ENCODE results near the gene ARPP19. TPM values are rescaled to one million over a fixed set of nuclear protein-coding genes. Genes with fewer than 3 reads are reported as not detected.

The ARPP19 gene
- total and polyA plus RNA-seq, 4 donors = 12.1 to 55.6 (median 31.7) TPM

DNA sequence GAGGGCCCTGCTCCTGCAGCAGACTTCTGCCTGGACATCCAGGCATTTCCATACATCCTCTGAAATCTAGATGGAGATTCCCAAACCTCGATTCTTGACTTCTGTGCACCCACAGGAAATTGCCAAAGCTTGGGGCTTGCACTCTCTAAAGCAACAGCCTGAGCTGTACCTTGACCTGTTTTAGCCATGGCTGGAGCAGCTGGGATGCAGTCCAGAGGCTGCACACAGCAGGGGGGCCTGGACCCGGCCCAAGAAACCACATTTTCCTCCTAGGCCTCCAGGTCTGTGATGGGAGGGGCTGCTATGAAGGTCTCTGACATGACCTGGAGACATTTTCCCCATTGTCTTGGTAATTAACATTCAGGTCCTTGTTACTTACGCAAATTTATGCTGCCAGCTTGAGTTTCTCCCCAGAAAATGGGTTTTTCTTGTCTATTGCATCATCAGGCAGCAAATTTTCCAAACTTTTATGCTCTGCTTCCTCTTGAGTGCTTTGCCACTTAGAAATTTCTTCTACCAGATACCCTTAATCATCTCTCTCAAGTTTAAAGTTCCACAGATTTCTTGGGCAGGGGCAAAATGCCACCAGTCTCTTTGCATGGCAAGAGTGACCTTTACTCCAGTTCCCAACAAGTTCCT, 28.3 kb downstream of the ARPP19 start:
- no peak for DNase-seq (ENCODE audit: low spot score)
- Histone ChIP-seq H3K4me3 (ENCODE audit: low read depth in 1 of 3, low read length in 3 of 3) (no peak overlapping the region), H3K9me3 (ENCODE audit: control insufficient read depth in 4 of 4, low read length in 3 of 4) (no peaks in the 10 kb centered on the region), H3K27ac (ENCODE audit: low read depth in 1 of 2, low read length in 2 of 2) (no peak overlapping the region), H3K36me3 (ENCODE audit: control insufficient read depth in 4 of 4, insufficient read depth in 3 of 4, low read depth in 1 of 4, low read length in 3 of 4) (no peaks in the 10 kb centered on the region), H3K27me3 (ENCODE audit: control insufficient read depth in 4 of 4, insufficient read depth in 4 of 4, low read length in 3 of 4) (no peaks in the 10 kb centered on the region), H3K4me1 (ENCODE audit: control insufficient read depth in 4 of 4, insufficient read depth in 4 of 4, low read length in 3 of 4) (peaks cover 4 to 9% (median 5%) of the 10 kb centered on the region in 4 donors), H3K9ac (ENCODE audit: low read depth in 1 of 2, low read length in 2 of 2) (no peak overlapping the region)
- 67% methylated on average over 3 of the region's 3 CpGs for WGBS
- TF ChIP-seq REST (IDR thresholded peaks at IDR 0.05) = no peak
- no peak for TF ChIP-seq NR2F2 (IDR thresholded peaks at IDR 0.05)
- peak; percentile 65 for TF ChIP-seq SP1 (IDR thresholded peaks at IDR 0.05)
- peak; percentile 48 to 75 for TF ChIP-seq HNF4A (conservative IDR thresholded peaks at IDR 0.05)
- no peak for TF ChIP-seq RAD21 (IDR thresholded peaks at IDR 0.05)
- no peak for TF ChIP-seq CTCF (IDR thresholded peaks at IDR 0.05; ENCODE audit: low read depth, low read length, missing input control)
- TF ChIP-seq RXRA (IDR thresholded peaks at IDR 0.05) = peak; percentile 35 to 47
- no peak for TF ChIP-seq YY1 (IDR thresholded peaks at IDR 0.05)
- TF ChIP-seq MAX (IDR thresholded peaks at IDR 0.05) = no peak
- TF ChIP-seq HNF4G (IDR thresholded peaks at IDR 0.05) = peak; percentile 32

GRCh38 chr15:52537459-52537858, 31.4 kb downstream of the ARPP19 start:
- Histone ChIP-seq H3K36me3 (ENCODE audit: control insufficient read depth in 4 of 4, insufficient read depth in 3 of 4, low read depth in 1 of 4, low read length in 3 of 4) (no peaks in the 10 kb centered on the region), H3K4me3 (ENCODE audit: low read depth in 1 of 3, low read length in 3 of 3) (no peak overlapping the region), H3K9ac (ENCODE audit: low read depth in 1 of 2, low read length in 2 of 2) (no peak overlapping the region), H3K27me3 (ENCODE audit: control insufficient read depth in 4 of 4, insufficient read depth in 4 of 4, low read length in 3 of 4) (no peaks in the 10 kb centered on the region), H3K27ac (ENCODE audit: low read depth in 1 of 2, low read length in 2 of 2) (peak overlapping the region; percentile 25 to 61), H3K9me3 (ENCODE audit: control insufficient read depth in 4 of 4, low read length in 3 of 4) (no peaks in the 10 kb centered on the region), H3K4me1 (ENCODE audit: control insufficient read depth in 4 of 4, insufficient read depth in 4 of 4, low read length in 3 of 4) (peaks cover 4 to 9% (median 5%) of the 10 kb centered on the region in 4 donors)
- 54% methylated on average over 8 of the region's 8 CpGs for WGBS
- no peak for DNase-seq (ENCODE audit: low spot score)
- no peak for TF ChIP-seq EGR1 (IDR thresholded peaks at IDR 0.05; ENCODE audit: low read depth in 2 of 2)
- TF ChIP-seq ATF3 (IDR thresholded peaks at IDR 0.05) = no peak
- TF ChIP-seq JUND (IDR thresholded peaks at IDR 0.05) = no peak
- no peak for TF ChIP-seq CTCF (IDR thresholded peaks at IDR 0.05; ENCODE audit: low read depth, low read length, missing input control)
- peak; percentile 31 to 42 for TF ChIP-seq HNF4A (conservative IDR thresholded peaks at IDR 0.05)
- TF ChIP-seq FOXA2 (IDR thresholded peaks at IDR 0.05) = peak; percentile 58
- no peak for TF ChIP-seq REST (IDR thresholded peaks at IDR 0.05)
- no peak for TF ChIP-seq NR2F2 (IDR thresholded peaks at IDR 0.05)
- TF ChIP-seq TAF1 (conservative IDR thresholded peaks at IDR 0.05) = no peak
- TF ChIP-seq YY1 (IDR thresholded peaks at IDR 0.05) = no peak
- TF ChIP-seq SP1 (IDR thresholded peaks at IDR 0.05) = peak; percentile 32
- no peak for TF ChIP-seq MAX (IDR thresholded peaks at IDR 0.05)
- no peak for TF ChIP-seq HNF4G (IDR thresholded peaks at IDR 0.05)
- no peak for TF ChIP-seq RAD21 (IDR thresholded peaks at IDR 0.05)
- no peak for TF ChIP-seq GABPA (IDR thresholded peaks at IDR 0.05 in 1 of 2, conservative IDR thresholded peaks at IDR 0.05 in 1 of 2)

All from liver (tissue), 9 donors.